ENCODE data around the gene EMILIN2.

EMILIN2 gene

DNA sequence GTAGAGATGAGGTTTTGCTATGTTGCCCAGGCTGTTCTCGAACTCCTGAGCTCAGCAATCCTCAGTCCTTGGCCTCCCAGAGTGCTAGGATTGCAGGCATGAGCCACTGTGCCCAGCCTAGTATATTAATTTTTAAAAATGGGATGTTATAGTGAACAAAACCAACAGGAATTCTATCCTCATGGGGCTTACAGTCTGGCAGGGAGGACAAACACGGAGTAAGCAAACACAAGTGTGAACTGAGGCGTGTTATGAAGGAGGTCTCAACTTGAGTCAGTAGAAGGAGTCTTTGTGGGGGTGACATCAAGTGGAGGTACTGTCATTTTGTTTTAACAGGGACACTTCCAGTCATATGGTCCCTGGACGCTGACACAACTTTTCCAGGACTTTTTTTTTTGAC is 33.1 kb downstream of the EMILIN2 start:
- DNase-seq, result no peak

DNA sequence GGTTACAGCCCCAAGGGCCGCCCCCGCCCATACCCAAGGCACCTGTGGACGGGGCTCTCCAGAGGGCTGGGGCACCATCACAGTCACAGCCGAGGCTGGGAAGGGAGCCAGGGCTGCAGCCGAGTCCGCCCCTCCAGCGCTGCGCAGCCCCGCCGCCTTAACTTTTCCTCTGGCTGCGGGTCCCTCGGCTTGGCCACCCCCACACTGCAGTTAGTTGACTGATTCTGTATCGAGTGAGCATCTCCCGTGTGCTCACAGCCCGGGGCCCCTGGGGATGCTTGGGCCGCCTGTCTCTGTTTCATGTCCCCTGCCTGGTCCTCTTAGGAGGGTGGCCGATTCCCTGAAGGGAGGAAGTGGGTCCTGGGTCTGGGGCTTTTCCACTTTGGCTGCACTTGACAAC is 33.7 kb downstream of the EMILIN2 start:
- DNase-seq, result no peak

DNA sequence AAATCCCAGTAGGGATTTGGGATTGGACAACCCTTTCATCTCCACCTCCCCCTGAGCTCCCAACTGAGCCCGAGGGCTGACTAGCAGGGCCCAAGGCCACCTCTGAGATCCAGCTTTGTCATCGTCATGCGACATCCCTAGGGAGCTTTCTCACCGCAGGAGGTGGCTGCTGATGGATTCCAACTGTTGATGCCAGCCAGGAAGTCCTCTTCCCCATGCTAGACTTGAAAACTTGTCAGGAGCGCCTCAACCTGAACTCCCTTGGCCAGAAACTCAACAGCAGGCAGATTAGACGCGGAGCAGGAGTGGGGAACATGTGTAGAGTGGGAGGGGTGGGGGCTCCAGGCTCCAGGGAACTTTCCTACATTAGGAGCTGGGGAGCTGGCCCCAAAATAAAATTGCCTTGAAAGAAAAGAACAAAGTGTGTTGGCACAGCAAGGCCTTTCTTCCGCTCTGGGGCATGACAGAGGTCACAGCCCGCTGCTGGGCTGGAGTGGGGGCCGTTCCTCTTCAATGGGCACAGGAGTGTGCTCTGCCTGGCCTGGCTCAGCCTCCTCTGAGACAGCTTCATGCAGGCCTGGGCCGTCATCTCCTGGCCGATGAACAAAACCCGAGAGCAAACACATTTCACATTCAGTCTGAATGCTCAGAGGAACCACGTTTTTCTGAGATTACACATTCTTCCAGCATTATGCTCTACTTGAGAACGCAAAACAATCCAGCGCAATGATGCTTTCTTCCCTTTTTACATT is 34.5 kb downstream of the EMILIN2 start:
- no peak for DNase-seq

DNA sequence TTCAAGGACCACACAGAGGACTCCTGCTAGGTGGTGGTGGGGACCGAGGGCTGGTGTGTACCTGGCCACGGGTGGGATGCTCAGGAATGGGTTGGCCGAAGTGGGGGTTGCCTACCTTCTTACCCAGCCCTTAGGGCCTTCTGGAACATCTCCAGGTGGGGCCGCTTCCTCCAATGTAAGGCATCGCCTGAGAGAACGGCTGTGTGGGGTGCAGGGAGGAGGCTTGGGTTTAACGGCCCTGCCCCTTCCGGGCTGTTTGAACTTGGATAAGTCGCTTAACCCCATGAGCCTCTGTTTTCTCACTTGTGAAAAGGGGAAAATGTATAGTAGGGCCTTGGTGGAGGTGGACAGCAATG is 35.0 kb downstream of the EMILIN2 start:
- DNase-seq, result no peak

DNA sequence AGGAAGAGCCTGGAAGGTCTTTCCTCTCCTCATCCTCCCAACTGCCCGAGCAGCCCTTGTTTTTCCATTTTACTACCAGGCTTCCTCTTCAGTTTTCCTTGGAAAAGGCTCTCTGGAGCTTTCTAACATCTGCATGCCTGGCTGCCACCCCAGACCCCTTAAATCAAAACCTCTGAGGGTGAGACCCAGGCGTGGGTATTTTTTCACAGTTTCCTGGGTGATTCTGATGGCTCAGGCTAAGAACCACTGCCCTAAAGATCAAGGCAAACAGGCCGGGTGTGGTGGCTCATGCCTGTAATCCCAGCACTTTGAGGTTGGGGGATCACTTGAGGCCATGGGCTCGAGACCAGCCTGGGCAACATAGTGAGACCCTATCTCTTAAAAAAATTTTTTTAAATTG is 35.4 kb downstream of the EMILIN2 start:
- no peak for DNase-seq

DNA sequence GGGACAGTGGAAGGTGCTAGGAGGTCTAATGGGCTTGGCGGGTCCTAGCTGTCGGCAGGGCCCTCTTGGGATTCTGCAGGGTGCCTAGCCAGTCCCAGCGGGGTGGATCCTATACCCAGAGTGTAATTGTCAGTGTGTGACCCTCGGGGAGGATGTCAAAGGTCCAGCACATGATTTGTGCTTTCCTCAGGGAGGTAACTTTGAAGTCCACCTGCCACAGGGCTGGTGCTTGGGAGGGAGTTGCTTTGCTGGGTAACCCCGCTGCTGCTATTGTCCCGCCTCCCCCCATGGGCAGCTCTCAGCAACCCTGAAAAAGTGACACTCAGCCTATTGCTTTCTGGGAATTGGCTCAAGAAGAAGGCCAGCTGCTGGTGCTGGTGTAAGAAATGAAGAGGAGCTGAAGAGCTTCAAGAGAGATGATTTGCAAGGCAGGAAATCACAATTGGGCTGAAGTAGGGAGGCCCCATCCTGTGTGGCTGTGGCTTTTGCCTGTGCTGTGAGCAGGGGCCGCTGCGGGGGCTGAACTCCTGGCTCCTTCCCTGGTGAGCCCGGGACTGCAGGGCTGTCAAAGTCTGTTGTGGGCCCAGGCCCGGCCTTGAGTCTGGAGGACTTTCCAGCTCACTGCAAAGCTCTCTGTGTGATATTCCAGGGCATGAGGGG is 36.4 kb downstream of the EMILIN2 start:
- DNase-seq, result no peak

DNA sequence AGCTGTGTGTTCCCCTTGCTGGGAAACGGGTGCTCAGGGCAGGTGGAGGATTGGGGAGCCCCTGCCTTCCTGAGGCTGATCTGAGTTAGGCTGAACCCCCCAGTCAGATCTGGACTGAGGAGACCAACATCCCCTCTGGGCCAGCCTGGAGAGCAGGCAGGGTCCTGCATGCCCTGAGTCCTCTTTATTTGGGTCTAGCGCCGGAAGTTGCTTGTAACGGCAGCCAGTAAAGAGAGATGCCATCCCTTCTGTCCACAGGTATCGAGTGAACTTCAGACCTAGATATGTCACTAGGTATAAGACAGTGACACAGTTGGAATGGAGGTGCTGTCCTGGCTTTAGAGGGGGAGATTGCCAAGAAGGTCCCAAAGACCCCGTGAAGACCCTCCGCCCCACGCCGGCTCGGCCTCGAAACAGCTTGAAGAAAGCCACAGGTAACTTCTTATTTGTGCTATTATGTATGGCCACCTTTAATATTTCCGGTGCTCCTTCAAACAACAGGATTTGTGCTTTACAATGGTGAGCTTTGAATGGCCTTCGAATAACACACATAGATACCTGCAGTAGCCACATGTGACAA is 38.0 kb downstream of the EMILIN2 start:
- no peak for DNase-seq

DNA sequence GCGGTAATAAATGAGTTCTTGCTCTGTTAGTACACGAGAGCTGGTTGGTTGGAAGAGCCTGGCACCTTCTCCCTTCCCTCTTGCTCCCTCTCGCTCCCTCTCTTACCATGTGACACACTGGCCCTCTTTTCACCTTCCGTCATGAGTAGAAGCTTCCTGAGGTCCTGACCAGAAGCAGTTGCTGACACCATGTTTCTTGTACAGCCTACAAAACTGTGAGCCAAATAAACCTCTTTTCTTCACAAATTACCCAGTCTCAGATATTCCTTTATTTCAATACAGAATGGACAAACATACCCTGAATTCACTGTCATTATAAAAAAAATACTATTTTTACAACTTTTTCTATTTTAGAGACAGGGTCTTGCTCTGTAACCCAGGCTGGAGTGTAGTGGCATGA is 40.7 kb downstream of the EMILIN2 start:
- DNase-seq, result no peak

DNA sequence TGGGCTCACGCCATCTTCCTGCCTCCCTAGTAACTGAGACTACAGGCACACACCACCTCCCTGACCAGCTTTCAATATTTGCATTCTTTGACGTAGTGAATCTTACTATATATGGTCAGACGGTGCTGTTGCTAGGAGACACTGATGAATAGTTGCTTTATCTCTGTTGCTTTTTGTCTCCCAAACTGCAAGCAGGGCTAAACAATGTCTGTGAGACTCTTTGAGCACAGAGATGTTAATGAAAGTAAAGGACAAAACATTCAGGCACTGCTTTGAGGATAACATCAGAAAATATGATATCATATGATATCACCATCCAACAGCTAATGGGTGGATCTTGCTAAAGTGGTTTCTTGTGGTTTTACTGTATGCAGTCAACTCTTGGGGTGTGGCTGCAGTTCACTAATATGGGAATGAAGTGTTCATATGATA is 43.0 kb downstream of the EMILIN2 start:
- DNase-seq, result no peak

DNA sequence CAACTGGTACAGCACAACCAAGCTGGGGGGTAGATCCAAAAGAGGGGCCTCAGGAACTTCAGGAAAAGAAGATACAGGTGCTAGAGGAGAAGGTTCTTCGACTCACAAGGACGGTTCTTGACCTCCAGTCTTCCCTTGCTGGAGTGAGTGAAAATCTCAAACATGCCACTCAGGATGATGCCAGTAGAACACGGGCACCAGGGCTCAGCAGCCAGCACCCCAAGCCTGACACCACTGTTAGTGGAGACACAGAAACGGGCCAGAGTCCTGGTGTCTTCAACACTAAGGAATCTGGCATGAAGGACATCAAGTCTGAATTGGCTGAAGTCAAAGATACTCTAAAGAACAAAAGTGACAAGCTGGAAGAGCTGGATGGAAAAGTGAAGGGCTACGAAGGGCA is 43.8 kb downstream of the EMILIN2 start:
- DNase-seq, result no peak

DNA sequence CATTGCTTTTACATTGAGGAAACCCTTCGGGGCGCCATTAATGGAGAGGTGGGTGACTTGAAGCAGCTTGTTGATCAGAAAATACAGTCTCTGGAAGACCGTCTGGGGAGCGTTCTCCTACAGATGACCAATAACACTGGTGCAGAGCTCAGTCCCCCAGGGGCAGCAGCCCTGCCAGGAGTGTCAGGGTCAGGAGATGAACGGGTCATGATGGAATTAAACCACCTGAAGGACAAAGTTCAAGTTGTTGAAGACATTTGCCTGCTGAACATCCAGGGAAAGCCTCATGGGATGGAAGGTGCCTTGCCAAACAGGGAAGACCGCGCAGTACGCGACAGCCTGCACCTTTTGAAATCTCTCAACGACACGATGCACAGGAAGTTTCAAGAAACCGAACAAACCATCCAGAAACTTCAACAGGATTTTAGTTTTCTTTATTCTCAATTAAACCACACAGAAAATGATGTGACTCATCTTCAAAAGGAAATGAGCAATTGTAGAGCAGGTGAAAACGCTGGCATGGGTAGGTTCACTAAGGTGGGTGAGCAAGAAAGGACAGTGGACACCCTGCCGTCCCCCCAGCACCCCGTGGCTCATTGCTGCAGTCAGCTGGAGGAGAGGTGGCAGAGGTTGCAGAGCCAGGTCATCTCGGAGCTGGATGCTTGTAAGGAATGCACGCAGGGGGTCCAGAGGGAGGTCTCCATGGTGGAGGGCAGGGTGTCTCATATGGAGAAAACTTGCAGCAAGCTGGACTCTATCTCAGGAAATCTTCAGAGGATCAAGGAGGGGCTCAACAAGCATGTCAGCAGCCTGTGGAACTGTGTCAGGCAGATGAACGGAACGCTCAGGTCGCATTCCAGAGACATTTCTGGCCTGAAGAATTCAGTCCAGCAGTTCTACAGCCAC is 45.0 kb downstream of the EMILIN2 start:
- DNase-seq, result no peak

DNA sequence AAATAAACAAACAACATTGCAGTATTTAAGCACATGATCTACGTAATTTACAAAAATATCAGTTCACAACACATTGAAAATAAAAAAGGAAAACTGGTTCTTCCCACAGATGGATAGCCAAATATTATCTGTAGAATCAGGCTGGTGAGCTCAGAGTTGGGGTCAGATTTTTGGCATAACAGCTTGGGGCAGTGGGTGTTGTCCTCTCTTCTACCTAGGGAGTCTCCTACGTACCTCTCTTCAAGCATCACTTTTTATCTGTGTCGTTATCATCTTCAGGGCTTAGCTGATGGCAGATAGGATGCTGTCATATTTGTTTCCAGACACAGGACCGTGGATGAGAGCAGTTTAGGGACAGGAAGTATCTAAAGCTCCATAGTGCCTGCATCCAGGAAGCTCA is 46.2 kb downstream of the EMILIN2 start:
- DNase-seq, result no peak

DNA sequence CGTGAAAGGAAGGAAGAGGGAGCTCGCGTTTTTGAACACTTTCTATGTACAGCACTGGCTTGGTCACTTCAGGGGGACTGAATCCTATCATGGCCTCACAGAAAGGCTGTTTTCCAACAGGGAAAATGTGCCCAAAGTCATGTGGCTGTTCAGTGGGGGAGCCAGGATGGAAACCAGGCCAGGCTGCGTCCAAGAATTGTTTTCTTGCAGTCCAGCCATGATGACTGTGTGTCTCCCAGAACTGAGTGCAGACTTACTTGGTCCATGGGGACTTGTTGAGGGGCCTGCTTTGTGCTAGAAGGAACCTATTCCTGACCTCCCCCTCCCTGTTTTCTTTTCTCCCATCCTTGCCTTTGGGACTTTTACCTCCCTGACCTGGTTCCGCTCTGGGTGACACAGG is 46.9 kb downstream of the EMILIN2 start:
- no peak for DNase-seq

DNA sequence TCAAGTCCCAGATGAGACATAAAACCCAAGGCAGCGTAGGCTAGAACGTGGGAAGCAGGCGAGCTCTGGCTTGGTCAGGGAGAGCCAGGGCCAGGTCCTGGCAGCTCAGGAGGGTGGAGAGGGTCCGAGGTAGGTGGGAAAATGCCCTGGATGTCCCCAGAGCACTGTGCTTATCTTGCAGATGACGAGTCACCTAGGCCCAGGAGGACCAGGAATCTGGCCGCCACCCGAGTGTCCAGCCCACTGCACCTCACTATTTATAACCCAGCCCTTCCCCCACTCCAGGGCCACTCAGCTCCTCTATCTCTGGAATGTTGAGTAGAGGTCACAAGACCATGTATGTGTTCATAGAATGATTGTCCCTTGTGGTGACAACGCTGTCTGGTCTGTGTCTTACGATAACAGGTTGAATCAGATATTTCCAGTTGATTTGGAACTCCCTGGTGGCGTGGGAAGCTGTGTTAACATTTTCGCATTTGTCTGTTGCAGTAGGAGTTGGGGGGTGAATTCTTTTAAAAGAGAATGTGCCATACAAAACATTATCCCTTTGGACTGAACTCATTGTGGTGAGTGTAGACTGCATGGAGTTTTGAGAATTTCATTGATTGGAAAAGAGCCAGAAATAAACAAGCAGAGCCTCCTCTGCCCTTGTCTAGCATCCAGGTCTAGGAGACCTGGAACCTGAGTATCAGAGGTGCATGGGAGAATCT is 47.5 kb downstream of the EMILIN2 start:
- no peak for DNase-seq

DNA sequence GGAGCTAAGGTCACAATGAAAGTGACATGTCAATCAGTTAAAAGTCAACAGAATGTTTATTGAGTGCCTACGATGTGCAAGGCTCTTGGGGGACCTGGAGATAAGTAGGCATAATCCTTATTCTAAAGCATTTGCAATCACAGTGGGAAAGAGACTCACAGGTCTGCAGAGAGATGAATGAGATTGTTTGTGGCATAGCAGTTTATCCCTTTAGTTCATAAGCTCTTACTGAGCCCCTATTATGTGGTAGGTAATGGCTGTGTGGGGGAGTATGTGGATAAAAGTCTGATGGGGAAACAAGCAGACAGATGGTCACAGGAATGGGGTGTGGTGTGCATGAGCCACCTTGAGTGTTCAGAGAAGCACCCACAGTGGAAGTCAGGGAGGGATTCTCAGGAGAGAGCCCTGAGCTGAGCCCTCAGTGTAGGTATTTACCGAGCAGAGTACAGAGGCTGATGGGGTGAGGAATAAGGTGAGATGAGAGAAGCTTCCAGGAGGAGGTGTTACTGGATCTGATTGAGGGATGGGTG is 48.1 kb downstream of the EMILIN2 start:
- DNase-seq, result no peak

DNA sequence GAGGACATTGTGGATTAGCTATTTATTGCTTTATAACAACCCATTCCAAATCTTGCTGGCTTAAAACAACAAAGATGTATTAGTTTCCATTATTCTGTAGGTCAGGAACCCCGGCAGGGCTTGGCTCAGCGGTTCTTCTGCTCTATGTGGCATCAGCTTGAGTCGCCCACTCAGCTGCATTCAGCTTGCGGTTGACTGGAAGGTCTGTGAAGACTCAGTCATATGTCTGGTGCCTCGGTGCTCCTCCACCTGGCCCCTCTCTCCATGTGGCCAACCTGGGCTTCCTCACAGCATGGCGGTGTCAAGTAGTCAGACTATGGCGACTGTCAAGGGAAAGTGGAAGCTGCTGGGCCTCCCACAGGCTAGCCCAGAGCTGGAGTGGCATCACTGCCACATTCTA is 48.6 kb downstream of the EMILIN2 start:
- DNase-seq, result no peak

DNA sequence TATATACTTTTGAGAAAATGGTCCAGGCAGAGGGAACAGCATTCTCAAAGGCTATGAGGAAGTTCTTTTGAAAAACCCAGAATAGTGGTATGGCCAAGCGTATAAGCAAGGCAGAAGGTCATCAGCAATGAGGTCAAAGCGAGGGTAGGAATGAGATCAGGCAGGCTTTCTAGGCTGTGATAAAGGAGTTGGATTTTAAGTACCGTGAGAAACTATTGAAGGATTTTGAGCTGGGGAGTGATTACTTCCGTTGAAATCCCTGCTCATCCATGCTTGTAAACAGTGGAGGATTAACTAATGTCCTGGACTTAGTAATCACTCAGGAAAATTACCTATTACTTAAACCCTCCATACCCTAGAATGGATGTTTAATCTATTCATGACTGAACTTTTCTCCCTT is 50.2 kb downstream of the EMILIN2 start:
- DNase-seq, result no peak

DNA sequence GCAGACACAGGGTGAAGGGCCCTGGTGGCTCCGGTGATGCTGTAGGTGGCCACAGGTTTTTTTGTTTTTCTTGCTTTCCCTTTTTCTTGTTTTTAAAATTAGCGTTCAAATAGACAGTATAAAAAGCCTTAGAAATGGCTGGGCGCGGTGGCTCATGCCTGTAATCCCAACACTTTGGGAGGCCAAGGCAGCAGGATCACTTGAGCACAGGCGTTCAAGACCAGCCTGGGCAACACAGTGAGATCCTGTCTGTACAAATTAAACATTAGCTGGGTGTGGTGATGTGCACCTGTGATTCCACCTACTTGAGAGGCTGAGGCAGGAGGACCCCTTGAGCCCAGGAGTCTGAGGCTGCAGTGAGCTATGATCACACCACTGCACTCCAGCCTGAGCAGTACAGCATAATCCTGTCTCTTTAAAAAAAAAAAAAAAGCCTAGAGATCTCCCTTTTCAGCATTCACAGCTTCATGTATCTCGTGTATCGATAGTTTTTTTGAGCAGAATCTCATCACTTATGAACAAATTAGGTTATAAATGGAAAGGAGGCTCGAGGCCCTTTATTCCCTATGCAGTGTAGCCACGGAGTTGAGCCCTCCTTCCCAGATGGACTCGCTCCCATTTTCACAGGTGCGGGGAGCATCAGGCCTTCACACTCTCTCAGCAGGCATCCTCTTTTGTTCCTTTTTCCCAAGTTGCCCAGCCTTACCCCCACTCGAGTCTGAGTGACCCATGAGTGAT is 50.8 kb downstream of the EMILIN2 start:
- DNase-seq, result no peak

DNA sequence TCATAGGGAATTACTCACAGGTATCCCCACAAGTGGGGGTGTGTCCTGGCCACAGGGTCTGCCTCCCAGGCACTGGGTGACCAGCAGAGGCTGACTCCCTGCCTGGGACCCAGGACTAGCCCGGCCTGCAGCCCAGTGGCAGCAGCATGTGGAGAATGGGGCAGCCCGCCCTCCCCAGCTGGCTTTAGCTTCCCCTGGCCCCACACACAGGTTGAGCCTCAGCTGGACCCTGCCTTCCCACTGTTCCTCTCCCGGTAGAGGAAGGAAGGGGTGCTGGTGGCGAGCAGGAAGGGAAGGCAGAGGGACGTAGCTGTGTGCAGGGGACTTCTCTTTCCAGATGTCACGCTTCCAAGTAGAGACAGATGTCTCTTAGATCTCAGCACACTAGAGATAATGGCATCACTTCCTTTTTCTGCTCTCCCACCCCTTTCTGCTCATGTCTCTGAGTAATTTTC is 51.4 kb downstream of the EMILIN2 start:
- DNase-seq, result no peak

DNA sequence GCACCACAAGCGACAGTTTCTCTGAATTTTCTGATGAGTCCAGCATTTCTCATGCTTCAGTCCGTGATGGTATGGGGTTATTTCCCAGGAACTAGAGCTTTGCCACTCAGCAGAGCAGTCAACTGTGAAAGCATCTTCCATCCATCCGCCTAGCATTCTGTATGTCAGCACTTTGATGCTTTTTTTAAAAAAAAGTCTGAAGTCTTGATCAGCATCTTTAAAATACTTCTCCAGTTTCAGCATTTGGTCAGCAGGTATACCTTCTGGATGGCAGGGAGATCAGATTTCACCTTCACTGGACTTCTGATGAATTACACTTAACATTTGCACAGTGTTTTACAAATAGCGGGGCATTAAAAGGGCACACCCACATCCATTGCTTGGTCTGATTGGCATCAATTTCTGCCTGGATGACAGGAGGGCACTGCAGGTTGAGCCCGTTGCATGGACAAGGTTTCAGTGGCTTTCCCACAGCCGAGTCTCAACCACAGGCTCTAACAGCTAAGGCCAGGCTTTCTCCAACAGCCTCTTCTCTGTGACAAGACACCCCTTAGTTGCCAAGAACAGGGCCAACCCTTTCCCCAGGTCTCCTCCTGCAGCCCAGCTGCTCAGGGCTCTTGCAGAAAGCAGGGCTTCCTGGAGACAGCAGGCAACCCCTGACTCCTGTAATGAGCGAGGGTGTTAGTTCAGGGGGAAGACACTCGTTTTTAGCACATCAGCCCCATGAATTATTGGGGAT is 54.0 kb downstream of the EMILIN2 start:
- no peak for DNase-seq

DNA sequence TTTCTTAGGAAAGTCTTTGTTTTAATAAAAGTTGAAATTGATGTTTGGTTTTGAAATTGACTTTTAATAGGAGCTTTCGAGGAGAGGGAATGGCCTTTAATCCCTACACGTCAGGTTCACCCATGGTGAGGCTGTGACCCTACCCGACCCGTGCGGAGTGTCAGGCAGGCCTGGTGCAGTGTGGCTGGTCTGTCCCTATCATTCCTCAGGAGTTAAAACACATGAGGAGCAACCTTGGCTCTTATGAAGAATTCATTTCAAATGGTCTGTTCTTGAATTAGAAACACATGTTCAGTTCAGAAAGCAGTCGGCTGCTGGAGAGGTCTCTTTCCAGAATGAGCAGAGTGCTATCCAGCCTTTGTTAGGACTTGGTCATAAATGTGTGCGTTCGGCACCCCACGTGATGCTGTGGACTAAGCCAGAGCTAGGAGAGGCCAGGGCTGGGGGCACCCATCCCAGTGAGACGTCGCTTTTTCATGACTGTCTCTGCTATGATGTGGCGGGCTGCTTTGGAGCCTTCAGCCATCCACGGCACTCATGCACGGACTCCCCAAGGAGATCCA is 54.7 kb downstream of the EMILIN2 start:
- DNase-seq, result no peak

All from DMS 273 treated with DMSO at 0.1 percent for 48 hours (cell line).